Measurements from ENCODE around the gene PLCL1. TPM values are rescaled to one million over a fixed set of nuclear protein-coding genes. Genes with fewer than 3 reads are reported as not detected.

The PLCL1 gene
- total and polyA plus RNA-seq, 2 donors (not counting 3 experiments of a cell fraction or from before 2014, with no cell fraction given): 0.79 to 3.4 TPM

- no peaks in the 10 kb centered on the region for H3K9me3 ChIP-seq (replicated peaks; ENCODE audit: control insufficient read depth, insufficient read depth, low read length)
- TF ChIP-seq GATA2 (IDR thresholded peaks at IDR 0.05; ENCODE audit: insufficient read depth, insufficient read length, low read depth, low read length) (no peak), JUN (IDR thresholded peaks at IDR 0.05; ENCODE audit: borderline replicate concordance, insufficient read depth, insufficient read length, low read depth) (no peak), FOS (IDR thresholded peaks at IDR 0.05; ENCODE audit: borderline replicate concordance, insufficient read depth, low read length) (no peak), MYC (IDR thresholded peaks at IDR 0.05; ENCODE audit: low read depth, low read length) (no peak), POLR2AphosphoS5 (IDR thresholded peaks at IDR 0.05; ENCODE audit: insufficient read depth, low read depth, low read length) (no peak), POLR2A (IDR thresholded peaks at IDR 0.05; ENCODE audit: low read depth, low read length) (no peak), EZH2 (IDR thresholded peaks at IDR 0.05; ENCODE audit: borderline replicate concordance, low read depth, low read length, severe bottlenecking) (no peak), MAX (IDR thresholded peaks at IDR 0.05; ENCODE audit: insufficient read depth, insufficient read length) (no peak)
- TF ChIP-seq, protein P1, sequence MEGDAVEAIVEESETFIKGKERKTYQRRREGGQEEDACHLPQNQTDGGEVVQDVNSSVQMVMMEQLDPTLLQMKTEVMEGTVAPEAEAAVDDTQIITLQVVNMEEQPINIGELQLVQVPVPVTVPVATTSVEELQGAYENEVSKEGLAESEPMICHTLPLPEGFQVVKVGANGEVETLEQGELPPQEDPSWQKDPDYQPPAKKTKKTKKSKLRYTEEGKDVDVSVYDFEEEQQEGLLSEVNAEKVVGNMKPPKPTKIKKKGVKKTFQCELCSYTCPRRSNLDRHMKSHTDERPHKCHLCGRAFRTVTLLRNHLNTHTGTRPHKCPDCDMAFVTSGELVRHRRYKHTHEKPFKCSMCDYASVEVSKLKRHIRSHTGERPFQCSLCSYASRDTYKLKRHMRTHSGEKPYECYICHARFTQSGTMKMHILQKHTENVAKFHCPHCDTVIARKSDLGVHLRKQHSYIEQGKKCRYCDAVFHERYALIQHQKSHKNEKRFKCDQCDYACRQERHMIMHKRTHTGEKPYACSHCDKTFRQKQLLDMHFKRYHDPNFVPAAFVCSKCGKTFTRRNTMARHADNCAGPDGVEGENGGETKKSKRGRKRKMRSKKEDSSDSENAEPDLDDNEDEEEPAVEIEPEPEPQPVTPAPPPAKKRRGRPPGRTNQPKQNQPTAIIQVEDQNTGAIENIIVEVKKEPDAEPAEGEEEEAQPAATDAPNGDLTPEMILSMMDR (IDR thresholded peaks at IDR 0.05; ENCODE audit: extremely low read depth in 1 of 2, insufficient read depth in 1 of 2, low read depth in 1 of 2, low read length in 2 of 2): no peak
- FAIRE-seq: no peak
- no peak overlapping the region for H3K4me3 ChIP-seq (replicated peaks in 1 of 3; ENCODE audit: insufficient read depth in 1 of 3, low read depth in 1 of 3, low read length in 3 of 3)
- intact Hi-C loops (cut with micrococcal nuclease) (no loop called here), dilution Hi-C loops (cut with MboI; ENCODE audit: extremely low pct_ligation_motif_present, low sequenced_read_pairs) (no loop called here)
- no peak overlapping the region for H3K27ac ChIP-seq (ENCODE audit: insufficient read depth, low read depth, low read length)
- DNase-seq (ENCODE audit: low read depth, low spot score): no peak
- no TSS peak for BruUV-seq (replicated peaks)
- H3K9ac ChIP-seq (replicated peaks; ENCODE audit: extremely low read depth, insufficient read depth, low read length): no peak overlapping the region
- H3K27me3 ChIP-seq (ENCODE audit: control insufficient read depth in 2 of 2, insufficient read depth in 2 of 2, low read length in 2 of 2): no peaks in the 10 kb centered on the region
- no peaks in the 10 kb centered on the region for H3K36me3 ChIP-seq (ENCODE audit: control insufficient read depth in 2 of 2, extremely low read depth in 1 of 2, insufficient read depth in 2 of 2, low read length in 2 of 2)
- H2AFZ ChIP-seq (ENCODE audit: low read depth, low read length): no peak overlapping the region
- no peak overlapping the region for H3K4me2 ChIP-seq (ENCODE audit: insufficient read depth, low read length)
- H3K9me1 ChIP-seq (replicated peaks; ENCODE audit: control insufficient read depth, extremely low read depth, insufficient read depth, low read length): no peaks in the 10 kb centered on the region
- POLR2A ChIA-PET: no interaction called here
- CTCF ChIA-PET: interaction anchor here (1.8 kb wide), 1 partner anchor 12 kb away, joined by 9 read pairs; no protein-coding TSS in a partner anchor
- H3K79me2 ChIP-seq (ENCODE audit: control insufficient read depth, insufficient read depth, low read length): no peaks in the 10 kb centered on the region
- peaks cover 9% of the 10 kb centered on the region for H3K4me1 ChIP-seq (ENCODE audit: control insufficient read depth, extremely low read depth, insufficient read depth, low read length)
- H4K20me1 ChIP-seq (replicated peaks; ENCODE audit: control insufficient read depth, extremely low read depth, insufficient read depth, low read length): no peaks in the 10 kb centered on the region
Observed at GRCh38 chr2:197973772-197974171, 169.4 kb downstream of the PLCL1 start.
